A673 (cell line): ENCODE measurements around the gene CTAGE1. TPM values are rescaled to one million over a fixed set of nuclear protein-coding genes. Genes with fewer than 3 reads are reported as not detected.

Experiments
- BruUV-seq: library from RNA; stranded (reverse); fragments of 400-500 nt; replicated peaks from 2 replicates; lab custom pipeline; 2021; lab: Mats Ljungman, UMichigan
- CTCF ChIA-PET: fragments of 300-600 bp; sonication (Branson Sonifier 250); formaldehyde crosslinking; loops from one replicate; lab custom pipeline; 2022; ENCODE audit warnings: antibody characterized with exemption; lab: Charles Lee
- POLR2A ChIA-PET: fragments of 300-600 bp; sonication (Branson Sonifier 250); formaldehyde crosslinking; loops from one replicate; lab custom pipeline; 2022; ENCODE audit warnings: antibody characterized with exemption; ENCODE audit not compliant: low non-redundant PET; lab: Charles Lee
- DNase-seq: peaks from one replicate; pipeline ENCODE4 v3.0.0-alpha.2; 2015; ENCODE audit warnings: low spot score
- H3K27ac ChIP-seq: fragments of 200-600 bp; sonication (generic); 2 replicates; pipeline ENCODE4 v1.5.1; 2016; ENCODE audit warnings: mixed run types, low read depth, mild to moderate bottlenecking, mixed read lengths, antibody characterized with exemption, low read length; ENCODE audit not compliant: poor library complexity, severe bottlenecking
- H3K27me3 ChIP-seq: fragments of 200-600 bp; sonication (generic); replicated peaks from 2 replicates; pipeline ENCODE4 v1.6.1; 2017; ENCODE audit warnings: mixed run types, low read depth, mild to moderate bottlenecking, mixed read lengths, antibody characterized with exemption, low read length; ENCODE audit not compliant: insufficient read depth, poor library complexity
- H3K36me3 ChIP-seq: fragments of 200-600 bp; sonication (generic); 2 replicates; pipeline ENCODE4 v1.6.1; 2016; ENCODE audit warnings: mixed run types, mild to moderate bottlenecking, mixed read lengths, antibody characterized with exemption, low read length; ENCODE audit not compliant: insufficient read depth, poor library complexity, severe bottlenecking
- H3K4me1 ChIP-seq: fragments of 200-600 bp; sonication (generic); 2 replicates; pipeline ENCODE4 v1.6.1; 2017; ENCODE audit warnings: mixed run types, mild to moderate bottlenecking, mixed read lengths, antibody characterized with exemption, low read length; ENCODE audit not compliant: insufficient read depth, poor library complexity, severe bottlenecking
- H3K4me3 ChIP-seq: fragments of 200-600 bp; sonication (generic); 2 replicates; pipeline ENCODE4 v1.5.1; 2016; ENCODE audit warnings: low read depth, mixed run types, mild to moderate bottlenecking, mixed read lengths, low read length; ENCODE audit not compliant: poor library complexity, severe bottlenecking
- H3K9me3 ChIP-seq: fragments of 200-600 bp; sonication (generic); 2 replicates; pipeline ENCODE4 v1.6.1; 2016; ENCODE audit warnings: mixed run types, low read depth, mild to moderate bottlenecking, mixed read lengths, antibody characterized with exemption, low read length; ENCODE audit not compliant: poor library complexity, severe bottlenecking
- EZH2 ChIP-seq: fragments of 200-600 bp; sonication (generic); IDR thresholded peaks from 2 replicates; pipeline ENCODE4 v1.6.1; 2017; ENCODE audit warnings: borderline replicate concordance, low read depth, mild to moderate bottlenecking, mixed read lengths, antibody characterized with exemption, low read length; ENCODE audit not compliant: poor library complexity, severe bottlenecking
- intact Hi-C: fragments of 100-400 bp; cut with micrococcal nuclease; formaldehyde crosslinking; loops from one replicate; pipeline ENCODE4 v1.10.0; 2022; ENCODE audit not compliant: unreplicated experiment
- total RNA-seq: library from RNA; stranded (reverse); gene quantifications from 2 replicates; pipeline ENCODE4 v1.2.3, GENCODE V29; 2021
- TF ChIP-seq, protein P1 (sequence below): fragments of 300-800, 200-600 bp; sonication (generic); conservative IDR thresholded peaks from 2 replicates; pipeline ENCODE4 v1.5.1; 2017; ENCODE audit warnings: low read depth, mild to moderate bottlenecking, antibody characterized with exemption, low read length, moderate library complexity, mixed read lengths

The CTAGE1 gene
- total RNA-seq, 1 experiment from 2014 or later: not detected

DNA sequence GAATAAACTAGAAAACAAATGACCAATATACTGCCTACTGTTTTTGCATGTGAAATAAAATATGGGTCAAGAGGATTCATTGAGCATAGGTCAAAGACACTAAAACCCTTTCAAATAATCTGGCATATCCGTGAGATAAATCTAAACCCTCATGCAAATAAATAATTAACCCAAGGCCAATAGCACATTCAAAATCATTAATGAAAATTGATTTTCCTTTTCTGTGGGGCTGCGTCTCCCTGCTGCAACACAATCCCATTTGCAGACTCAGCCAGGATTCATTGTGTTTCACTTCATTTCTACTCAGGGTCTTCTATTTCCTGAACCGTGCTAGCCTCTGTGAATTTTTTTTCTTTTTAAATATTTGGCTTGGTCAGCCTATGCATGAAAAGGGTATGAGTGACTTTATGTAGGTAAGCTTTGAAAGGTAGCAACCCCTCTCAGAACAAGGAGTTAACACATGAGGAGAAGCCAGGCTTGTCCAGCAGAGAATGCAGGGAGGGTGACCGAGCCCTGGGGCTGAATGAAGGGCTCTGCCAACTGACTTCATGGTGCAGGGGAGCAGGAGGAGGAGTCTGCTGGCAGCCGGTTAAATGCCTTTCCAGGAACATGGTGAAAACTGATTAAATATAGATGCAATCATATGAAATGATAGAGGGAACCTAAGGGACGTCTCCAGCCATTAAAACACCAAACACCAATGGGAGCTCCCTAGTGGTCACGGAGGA is 10.3 kb upstream of the CTAGE1 start:
- no peaks in the 10 kb centered on the region for H3K36me3 ChIP-seq
- no peak overlapping the region for H3K4me3 ChIP-seq
- DNase-seq: no peak
- H3K9me3 ChIP-seq: no peaks in the 10 kb centered on the region
- peaks cover 7% of the 10 kb centered on the region for H3K27me3 ChIP-seq
- ChIA-PET CTCF (no interaction called here), POLR2A (no interaction called here)
- no peaks in the 10 kb centered on the region for H3K4me1 ChIP-seq
- H3K27ac ChIP-seq: no peak overlapping the region
- no TSS peak for BruUV-seq
- TF ChIP-seq, protein P1, sequence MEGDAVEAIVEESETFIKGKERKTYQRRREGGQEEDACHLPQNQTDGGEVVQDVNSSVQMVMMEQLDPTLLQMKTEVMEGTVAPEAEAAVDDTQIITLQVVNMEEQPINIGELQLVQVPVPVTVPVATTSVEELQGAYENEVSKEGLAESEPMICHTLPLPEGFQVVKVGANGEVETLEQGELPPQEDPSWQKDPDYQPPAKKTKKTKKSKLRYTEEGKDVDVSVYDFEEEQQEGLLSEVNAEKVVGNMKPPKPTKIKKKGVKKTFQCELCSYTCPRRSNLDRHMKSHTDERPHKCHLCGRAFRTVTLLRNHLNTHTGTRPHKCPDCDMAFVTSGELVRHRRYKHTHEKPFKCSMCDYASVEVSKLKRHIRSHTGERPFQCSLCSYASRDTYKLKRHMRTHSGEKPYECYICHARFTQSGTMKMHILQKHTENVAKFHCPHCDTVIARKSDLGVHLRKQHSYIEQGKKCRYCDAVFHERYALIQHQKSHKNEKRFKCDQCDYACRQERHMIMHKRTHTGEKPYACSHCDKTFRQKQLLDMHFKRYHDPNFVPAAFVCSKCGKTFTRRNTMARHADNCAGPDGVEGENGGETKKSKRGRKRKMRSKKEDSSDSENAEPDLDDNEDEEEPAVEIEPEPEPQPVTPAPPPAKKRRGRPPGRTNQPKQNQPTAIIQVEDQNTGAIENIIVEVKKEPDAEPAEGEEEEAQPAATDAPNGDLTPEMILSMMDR: no peak
- no peak for TF ChIP-seq EZH2
- intact Hi-C loops: no loop called here

DNA sequence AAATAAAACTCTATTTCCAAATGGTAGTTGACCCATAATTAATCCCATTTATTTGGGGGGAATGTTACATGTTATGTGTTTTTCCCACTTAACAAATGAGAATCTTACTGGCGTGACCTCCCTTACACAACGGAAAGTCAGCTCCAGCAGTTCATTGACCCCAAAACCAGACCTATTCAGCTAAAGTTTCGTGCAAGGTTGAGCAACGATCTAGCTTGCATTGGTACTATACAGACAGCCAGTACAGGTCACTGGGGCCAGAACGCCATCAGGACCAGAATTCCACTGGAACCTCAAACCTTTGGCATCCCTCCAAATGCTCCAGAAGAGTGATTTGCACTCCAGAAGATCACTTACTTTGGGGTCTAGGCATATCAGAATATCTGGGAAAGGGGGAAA is 6.8 kb upstream of the CTAGE1 start:
- TF ChIP-seq, protein P1: no peak
- no peak for TF ChIP-seq EZH2
- CTCF ChIA-PET: no interaction called here
- no peaks in the 10 kb centered on the region for H3K9me3 ChIP-seq
- H3K27ac ChIP-seq: no peak overlapping the region
- DNase-seq: no peak
- H3K27me3 ChIP-seq: peaks cover 8% of the 10 kb centered on the region
- H3K36me3 ChIP-seq: no peaks in the 10 kb centered on the region
- intact Hi-C loops: loop anchor here (5.0 kb wide), 1 partner anchor 52 kb away; no protein-coding TSS in a partner anchor
- no peaks in the 10 kb centered on the region for H3K4me1 ChIP-seq
- H3K4me3 ChIP-seq: no peak overlapping the region
- POLR2A ChIA-PET: no interaction called here
- no TSS peak for BruUV-seq

GRCh38 chr18:22423878-22424564 is 6.3 kb upstream of the CTAGE1 start:
- H3K4me3 ChIP-seq: no peak overlapping the region
- H3K4me1 ChIP-seq: no peaks in the 10 kb centered on the region
- intact Hi-C loops: loop anchor here (5.0 kb wide), 1 partner anchor 52 kb away; no protein-coding TSS in a partner anchor
- no peaks in the 10 kb centered on the region for H3K9me3 ChIP-seq
- no TSS peak for BruUV-seq
- no peak overlapping the region for H3K27ac ChIP-seq
- no peak for DNase-seq
- H3K27me3 ChIP-seq: peaks cover 14% of the 10 kb centered on the region
- no peaks in the 10 kb centered on the region for H3K36me3 ChIP-seq
- CTCF ChIA-PET: no interaction called here
- TF ChIP-seq, protein P1: no peak
- no peak for TF ChIP-seq EZH2
- POLR2A ChIA-PET: no interaction called here
